Left lung (tissue), 14 donors: ENCODE results near the gene CEBPB. TPM values are rescaled to one million over a fixed set of nuclear protein-coding genes. Genes with fewer than 3 reads are reported as not detected.

Experiments used
- ATAC-seq: fragments of 200-7000 bp; cut with Tn5 transposase; one replicate; pipeline ENCODE4 v1.9.1; 2020; ENCODE audit warnings: moderate library complexity
- DNase-seq, 4 donors: peaks; one replicate each; pipeline ENCODE4 v3.0.0-alpha.2; 2013 to 2020
- H3K27ac ChIP-seq, 2 donors: fragments of 200-600 bp; sonication (generic) in 1 of 2; one replicate each; pipeline versions ENCODE4 v1.5.0 to v1.8.0; 2020 to 2021
- H3K27me3 ChIP-seq, 2 donors: fragments of 200-600 bp; sonication (generic) in 1 of 2; one replicate each; pipeline versions ENCODE4 v1.5.0 to v1.8.0; 2020 to 2021
- H3K36me3 ChIP-seq, 2 donors: fragments of 200-600 bp; sonication (generic) in 1 of 2; one replicate each; pipeline versions ENCODE4 v1.5.0 to v1.8.0; 2020 to 2021
- H3K4me1 ChIP-seq, 2 donors: fragments of 200-600 bp; one replicate each; pipeline ENCODE4 v1.8.0; 2021
- H3K4me3 ChIP-seq, 2 donors: fragments of 200-600 bp; sonication (generic) in 1 of 2; one replicate each; pipeline versions ENCODE4 v1.5.0 to v1.8.0; 2020 to 2021; ENCODE audit warnings: mild to moderate bottlenecking in 1 of 2
- H3K9me3 ChIP-seq, 2 donors: fragments of 200-600 bp; sonication (generic) in 1 of 2; one replicate each; pipeline versions ENCODE4 v1.5.0 to v1.8.0; 2020 to 2021
- CTCF ChIP-seq, 2 donors: fragments of 200-600 bp; sonication (generic) in 1 of 2; IDR thresholded peaks; one replicate each; pipeline versions ENCODE4 v1.5.0 to v1.8.0; 2021; ENCODE audit warnings: antibody characterized with exemption in 2 of 2
- intact Hi-C, 2 donors: fragments of 100-400 bp; cut with DNase I; formaldehyde crosslinking; loops; one replicate each; pipeline versions ENCODE4 v1.11.2 to v1.14.2; 2022
- long read RNA-seq, 12 donors: library from polyadenylated mRNA in 2 of 12; unstranded in 2 of 12; transcript quantifications; one replicate each; pipeline ENCODE4 v2.0.0 and lab custom pipeline, GENCODE V29; 2019 to 2026
- polyA plus RNA-seq, 6 donors: library from polyadenylated mRNA; unstranded; fragments of 120-200 nt; gene quantifications; one replicate each; pipeline ENCODE4 v1.2.1, GENCODE V29; 2013; ENCODE audit not compliant: insufficient read length in 6 of 6
- total RNA-seq, 2 donors: library from RNA; stranded (reverse); fragmentation: NEBNext Ultra II Directional; extraction: Animal tissue kit (Norgen Biotek cat#: 25700); gene quantifications; one replicate each; pipeline ENCODE4 v1.2.1, GENCODE V29; 2021
- donor health status: DM: no; HTN: yes; CAD: no.
- donor health status: DM: no; HTN: no; CAD: no.

The CEBPB gene
- 100 to 1,000 TPM; 133 to 266 TPM for total RNA-seq
- 10 to 100 TPM; 23.0 to 60.8 (median 35.3) TPM for polyA plus RNA-seq
- long read RNA-seq, donor 1, transcript CEBPB-201 (1 exons, 1,956 nt) = major isoform, 135 of 135 reads
- long read RNA-seq, donor 1, partial matches to known transcripts = 0 of 135 reads
- long read RNA-seq, donor 1, other reads (novel, unspliced or antisense) = 0 of 135 reads
- long read RNA-seq, donor 2, transcript CEBPB-201 (1 exons, 1,956 nt) = major isoform, 127 of 127 reads
- long read RNA-seq, donor 2, partial matches to known transcripts = 0 of 127 reads
- long read RNA-seq, donor 2, other reads (novel, unspliced or antisense) = 0 of 127 reads
- long read RNA-seq, donor 3, transcript CEBPB-201 (1 exons, 1,956 nt) = major isoform, 73 of 73 reads
- long read RNA-seq, donor 3, partial matches to known transcripts = 0 of 73 reads
- long read RNA-seq, donor 3, other reads (novel, unspliced or antisense) = 0 of 73 reads
- long read RNA-seq, donor 4, partial matches to known transcripts = 0 of 4 reads
- long read RNA-seq, donor 4, other reads (novel, unspliced or antisense) = 0 of 4 reads
- long read RNA-seq, donor 5, transcript CEBPB-201 (1 exons, 1,956 nt) = major isoform, 92 of 92 reads
- long read RNA-seq, donor 5, partial matches to known transcripts = 0 of 92 reads
- long read RNA-seq, donor 5, other reads (novel, unspliced or antisense) = 0 of 92 reads
- long read RNA-seq, donor 6, transcript CEBPB-201 (1 exons, 1,956 nt) = major isoform, 88 of 88 reads
- long read RNA-seq, donor 6, partial matches to known transcripts = 0 of 88 reads
- long read RNA-seq, donor 6, other reads (novel, unspliced or antisense) = 0 of 88 reads
- long read RNA-seq, donor 7, transcript CEBPB-201 (1 exons, 1,956 nt) = major isoform, 38 of 38 reads
- long read RNA-seq, donor 7, partial matches to known transcripts = 0 of 38 reads
- long read RNA-seq, donor 7, other reads (novel, unspliced or antisense) = 0 of 38 reads
- long read RNA-seq, donor 8, transcript CEBPB-201 (1 exons, 1,956 nt) = major isoform, 70 of 70 reads
- long read RNA-seq, donor 8, partial matches to known transcripts = 0 of 70 reads
- long read RNA-seq, donor 8, other reads (novel, unspliced or antisense) = 0 of 70 reads
- long read RNA-seq, donor 9 = 0 reads
- long read RNA-seq, donor 10 = 0 reads
- long read RNA-seq, donor 11, transcript CEBPB-201 (1 exons, 1,956 nt) = major isoform, 12 of 12 reads
- long read RNA-seq, donor 11, partial matches to known transcripts = 0 of 12 reads
- long read RNA-seq, donor 11, other reads (novel, unspliced or antisense) = 0 of 12 reads
- long read RNA-seq, donor 12, transcript CEBPB-201 (1 exons, 1,956 nt) = major isoform, 83 of 83 reads
- long read RNA-seq, donor 12, partial matches to known transcripts = 0 of 83 reads
- long read RNA-seq, donor 12, other reads (novel, unspliced or antisense) = 0 of 83 reads

- ATAC-seq (peak; percentile 78), DNase-seq (peak; percentile 94 to 98 (median 96))
- no peaks in the 10 kb centered on the region for H3K27me3 ChIP-seq
- H3K27ac ChIP-seq = peak within 1 kb of the TSS; percentile 99
- H3K4me3 ChIP-seq = peak within 1 kb of the TSS; percentile 72 to 75
- peaks cover 11 to 70% of the 10 kb centered on the region in 2 donors for H3K4me1 ChIP-seq
- H3K36me3 ChIP-seq = peaks cover 0 to 32% of the 10 kb centered on the region in 2 donors
- TF ChIP-seq CTCF (IDR thresholded peaks at IDR 0.05) = peak; percentile 75 to 84
- H3K9me3 ChIP-seq = no peaks in the 10 kb centered on the region
- intact Hi-C loops = no loop called here
Observed at GRCh38 chr20:50190251-50191064, at the start of gene CEBPB. Gene CEBPB (plus strand): TSS chr20:50190830. CDS start chr20:50191034, 204 bp downstream.

GRCh38 chr20:50141018-50141675 is 49.5 kb upstream of the CEBPB start:
- H3K27me3 ChIP-seq = no peaks in the 10 kb centered on the region
- no peak overlapping the region for H3K4me3 ChIP-seq
- peaks cover 0 to 63% of the 10 kb centered on the region in 2 donors for H3K36me3 ChIP-seq
- DNase-seq (no peak), ATAC-seq (no peak)
- H3K4me1 ChIP-seq = peaks cover 5 to 95% of the 10 kb centered on the region in 2 donors
- TF ChIP-seq CTCF (IDR thresholded peaks at IDR 0.05) = no peak
- no peaks in the 10 kb centered on the region for H3K9me3 ChIP-seq
- intact Hi-C loops = no loop called here
- peak overlapping the region in 1 of 2 donors; percentile 58 for H3K27ac ChIP-seq

- TF ChIP-seq CTCF (IDR thresholded peaks at IDR 0.05) = no peak
- no peaks in the 10 kb centered on the region for H3K27me3 ChIP-seq
- H3K4me3 ChIP-seq = no peak overlapping the region
- peaks cover 14 to 95% of the 10 kb centered on the region in 2 donors for H3K4me1 ChIP-seq
- H3K36me3 ChIP-seq = peaks cover 0 to 55% of the 10 kb centered on the region in 2 donors
- ATAC-seq (no peak), DNase-seq (no peak)
- H3K9me3 ChIP-seq = no peaks in the 10 kb centered on the region
- H3K27ac ChIP-seq = peak overlapping the region; percentile 16 to 58
- intact Hi-C loops = no loop called here
Observed at GRCh38 chr20:50141811-50142561, 48.6 kb upstream of the CEBPB start.
